K562 (cell line): ENCODE data around the gene GABRR2. TPM values are rescaled to one million over a fixed set of nuclear protein-coding genes. Genes with fewer than 3 reads are reported as not detected.

ENCODE experiments used
- ATAC-seq: fragments of 200-7000 bp; cut with Tn5 transposase; 3 replicates; pipeline ENCODE4 v1.9.1; 2020; ENCODE audit warnings: moderate library complexity
- BruUV-seq: library from RNA; stranded (reverse); fragments of 400-500 nt; replicated peaks from 2 replicates; lab custom pipeline; 2021; lab: Mats Ljungman, UMichigan
- CTCF ChIA-PET: fragments of 300-600 bp; formaldehyde crosslinking; extraction: SDS; loops from one replicate; lab custom pipeline; 2021; ENCODE audit warnings: low intra/inter-chr PET ratio; lab: Yijun Ruan, JAX
- POLR2A ChIA-PET: fragments of 300-600, 350-650 bp; sonication (Branson Sonifier 250); formaldehyde crosslinking; extraction: SDS; loops from one replicate; lab custom pipeline; 2021; ENCODE audit warnings: antibody characterized with exemption, inconsistent platforms; lab: Yijun Ruan, JAX
- DNase-seq, 4 experiments: peaks; one replicate each; pipeline versions ENCODE4 v3.0.0 to v3.0.0-alpha.2; 2011 to 2018; ENCODE audit warnings: low spot score in 3 of 4, mixed read lengths in 3 of 4; ENCODE audit errors: extremely low read depth in 1 of 4
- FAIRE-seq: peaks from 2 replicates; lab custom pipeline; 2011; peaks lifted over from hg19 to GRCh38; lab: Jason Lieb, UNC
- H2AFZ ChIP-seq: 2 replicates; pipeline ENCODE4 v1.6.0; 2011; ENCODE audit warnings: low read depth, low read length, control low read depth, inconsistent platforms
- H3K27ac ChIP-seq: fragments of 200-600 bp; 3 replicates; pipeline ENCODE4 v1.8.0; 2011; ENCODE audit warnings: low read depth, mild to moderate bottlenecking, control low read depth, inconsistent platforms, low read length, moderate library complexity, mixed read lengths; ENCODE audit errors: extremely low read depth
- H3K27me3 ChIP-seq, 2 experiments: fragments of 300-600 bp in 1 of 2; 2 replicates in 1 of 2; 3 replicates in 1 of 2; pipeline versions ENCODE4 v1.6.0 to v1.8.0; 2011; ENCODE audit warnings: inconsistent platforms in 2 of 2, low read length in 2 of 2, mild to moderate bottlenecking in 1 of 2, mixed read lengths in 1 of 2, moderate library complexity in 1 of 2; ENCODE audit not compliant: control insufficient read depth in 2 of 2, insufficient read depth in 2 of 2
- H3K36me3 ChIP-seq: fragments of 300-600 bp; 3 replicates; pipeline ENCODE4 v1.8.0; 2011; ENCODE audit warnings: mild to moderate bottlenecking, low read length, inconsistent platforms; ENCODE audit not compliant: control insufficient read depth, insufficient read depth
- H3K4me1 ChIP-seq, 2 experiments: fragments of 200-600 bp in 1 of 2; replicated peaks in 1 of 2; 2 replicates in 1 of 2; 3 replicates in 1 of 2; pipeline versions ENCODE4 v1.5.1 to v1.8.0; 2011; ENCODE audit warnings: inconsistent platforms in 2 of 2, low read length in 2 of 2, mild to moderate bottlenecking in 1 of 2, mixed read lengths in 1 of 2, moderate library complexity in 1 of 2; ENCODE audit not compliant: control insufficient read depth in 2 of 2, insufficient read depth in 2 of 2
- H3K4me2 ChIP-seq: 2 replicates; pipeline ENCODE4 v1.6.1; 2011; ENCODE audit warnings: low read length, control low read depth, inconsistent platforms, mixed read lengths; ENCODE audit not compliant: insufficient read depth
- H3K4me3 ChIP-seq: fragments of 200-600 bp; sonication (generic), shearing (Covaris generic); 2 replicates; pipeline ENCODE4 v1.5.1; 2016; ENCODE audit warnings: control low read depth, inconsistent platforms
- H3K79me2 ChIP-seq: fragments of 200-600 bp; 3 replicates; pipeline ENCODE4 v1.8.0; 2011; ENCODE audit warnings: low read length, inconsistent platforms; ENCODE audit not compliant: control insufficient read depth, insufficient read depth
- H3K9ac ChIP-seq, 2 experiments: 2 replicates each; pipeline versions ENCODE4 v1.6.0 to v1.6.1; 2011; ENCODE audit warnings: low read depth in 2 of 2, low read length in 2 of 2, control low read depth in 1 of 2, inconsistent platforms in 1 of 2, mild to moderate bottlenecking in 1 of 2, mixed read lengths in 1 of 2; ENCODE audit not compliant: insufficient read depth in 1 of 2
- H3K9me1 ChIP-seq: one replicate; pipeline ENCODE4 v1.6.0; 2011; ENCODE audit warnings: inconsistent platforms, mild to moderate bottlenecking, low read length, moderate library complexity; ENCODE audit not compliant: control insufficient read depth, insufficient read depth
- H3K9me3 ChIP-seq: replicated peaks from 2 replicates; pipeline ENCODE4 v1.5.1; 2011; ENCODE audit warnings: low read depth, low read length, inconsistent platforms; ENCODE audit not compliant: control insufficient read depth, insufficient read depth
- H4K20me1 ChIP-seq: replicated peaks from 2 replicates; pipeline ENCODE4 v1.6.1; 2011; ENCODE audit warnings: low read length, inconsistent platforms, mixed read lengths; ENCODE audit not compliant: control insufficient read depth, insufficient read depth
- CBFA2T3 ChIP-seq: fragments of 450-650 bp; IDR thresholded peaks from 2 replicates; pipeline ENCODE4 v1.6.1; 2017
- RBBP5 ChIP-seq: fragments of 200-600 bp; sonication (generic); IDR thresholded peaks from 2 replicates; pipeline ENCODE4 v1.6.1; 2012; ENCODE audit warnings: borderline replicate concordance, mild to moderate bottlenecking, low read length, control low read depth, inconsistent platforms; ENCODE audit not compliant: insufficient read depth, poor library complexity, severe bottlenecking
- TCFL5 ChIP-seq: fragments of 250-450 bp; sonication (Bioruptor Pico); conservative IDR thresholded peaks from 2 replicates; pipeline ENCODE4 v1.6.1; 2021; ENCODE audit warnings: mild to moderate bottlenecking, moderate library complexity, matching md5 sums
- ZNF124 ChIP-seq: sonication (generic); formaldehyde crosslinking; IDR thresholded peaks from 2 replicates; pipeline ENCODE4 v1.8.1; 2022; ENCODE audit warnings: missing genetic modification reagents
- ZNF408 ChIP-seq: fragments of 250-450 bp; sonication (Bioruptor Pico); IDR thresholded peaks from 2 replicates; pipeline ENCODE4 v1.4.0; 2020; ENCODE audit warnings: low read depth, mild to moderate bottlenecking, moderate library complexity
- whole genome bisulfite sequencing: fragments of 100-300 bp; shearing (Covaris generic); methylation state at CpG from one replicate; pipeline ENCODE4 v1.1.6; 2016; ENCODE audit warnings: low coverage, mixed read lengths; ENCODE audit not compliant: insufficient coverage; ENCODE audit errors: missing lambda C conversion rate; 5-methylcytosine and 5-hydroxymethylcytosine counted together
- in situ Hi-C: fragments of 300-500 bp; cut with MboI; formaldehyde crosslinking; loops from 4 replicates; pipeline ENCODE4 v1.15.0; 2018; ENCODE audit warnings: inconsistent platforms, mixed read lengths
- intact Hi-C: fragments of 100-400 bp; cut with micrococcal nuclease; formaldehyde crosslinking; loops from 2 replicates; pipeline ENCODE4 v1.14.2; 2022
- polyA plus RNA-seq, 8 experiments: library from polyadenylated mRNA; depleted of rRNA in 4 of 8; stranded (reverse) in 5 of 8; unstranded in 3 of 8; fragments of >200 nt; fragmentation: Nextera tagmentation in 2 of 8; fragmentation: Illumina TruSeq in 1 of 8; extraction: Ambion mirVana in 2 of 8; extraction: Trizol in 1 of 8; gene quantifications; 2 replicates each; pipeline versions ENCODE4 v1.2.1 to v1.2.3, GENCODE V29; 2011 to 2014; ENCODE audit warnings: inconsistent platforms in 1 of 8, missing spikeins in 1 of 8
- total RNA-seq, 7 experiments: library from RNA; depleted of rRNA in 6 of 7; stranded (reverse); fragments of >200 nt in 6 of 7; fragmentation: Illumina TruSeq in 2 of 7; extraction: Trizol in 2 of 7; gene quantifications; 2 replicates each; pipeline versions ENCODE4 v1.2.1 to v1.2.3, GENCODE V29; 2011 to 2021; ENCODE audit warnings: low replicate concordance in 1 of 7

The GABRR2 gene
- total and polyA plus RNA-seq, 9 of the 15 experiments (the other 6 are each of a cell fraction or from before 2014, with no cell fraction given) = 0.09 to 0.13 (median 0.10) TPM; not detected in 6

DNA sequence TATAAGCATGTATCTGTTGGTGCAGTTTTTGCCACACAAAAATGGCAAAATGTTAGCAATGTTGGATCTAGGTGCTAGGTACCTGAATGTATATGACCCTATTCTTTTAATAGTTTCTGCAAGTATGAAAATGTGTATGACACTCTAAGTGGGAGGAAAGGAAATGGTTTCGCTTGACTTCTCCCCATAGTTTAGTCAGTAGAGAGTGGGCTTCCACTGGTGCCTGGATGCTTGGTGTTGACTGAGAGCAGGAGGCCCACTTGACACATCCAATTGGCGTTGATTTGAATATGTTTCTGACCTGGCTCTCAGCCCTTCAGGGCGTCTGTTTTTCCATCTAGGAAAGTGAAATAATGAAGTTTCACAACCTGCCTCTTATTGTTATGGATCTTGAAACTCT lies 56.2 kb downstream of the GABRR2 start:
- no peak overlapping the region for H2AFZ ChIP-seq
- no peak overlapping the region for H3K9ac ChIP-seq
- TF ChIP-seq RBBP5 = no peak
- TF ChIP-seq ZNF124 (CRISPR knock-in tag) = no peak
- TF ChIP-seq CBFA2T3 = no peak
- no peak for TF ChIP-seq ZNF408
- intact Hi-C loops (no loop called here), in situ Hi-C loops (no loop called here)
- DNase-seq (no peak), ATAC-seq (no peak), FAIRE-seq (no peak)
- ChIA-PET POLR2A (no interaction called here), CTCF (no interaction called here)
- H3K9me1 ChIP-seq = no peaks in the 10 kb centered on the region
- H3K27me3 ChIP-seq = 0 out of 5 replicates have a peak, but pooled peaks cover 2 to 4% of the 10 kb centered on the region in 2 experiments
- no TSS peak for BruUV-seq
- no peak overlapping the region for H3K4me2 ChIP-seq
- H3K36me3 ChIP-seq = no peaks in the 10 kb centered on the region
- no peaks in the 10 kb centered on the region for H3K9me3 ChIP-seq
- no peaks in the 10 kb centered on the region for H3K79me2 ChIP-seq
- no peaks in the 10 kb centered on the region for H4K20me1 ChIP-seq
- peaks cover 6 to 14% of the 10 kb centered on the region in 2 experiments; a peak in 4 of 5 replicates for H3K4me1 ChIP-seq
- 19% methylated on average over 3 of the region's 3 CpGs for WGBS
- H3K27ac ChIP-seq = no peak overlapping the region
- H3K4me3 ChIP-seq = no peak overlapping the region

GRCh38 chr6:89257781-89258180 lies 57.3 kb downstream of the GABRR2 start:
- 0% methylated on average over 4 of the region's 4 CpGs for WGBS
- no peak overlapping the region for H3K27ac ChIP-seq
- H3K9me1 ChIP-seq = no peaks in the 10 kb centered on the region
- no peaks in the 10 kb centered on the region for H3K9me3 ChIP-seq
- no peak overlapping the region for H3K4me3 ChIP-seq
- H3K79me2 ChIP-seq = no peaks in the 10 kb centered on the region
- H3K36me3 ChIP-seq = no peaks in the 10 kb centered on the region
- H3K27me3 ChIP-seq = peaks cover 2 to 4% of the 10 kb centered on the region in 2 experiments; a peak in 1 of 5 replicates
- intact Hi-C loops (no loop called here), in situ Hi-C loops (no loop called here)
- peaks cover 6 to 14% of the 10 kb centered on the region in 2 experiments; a peak in 4 of 5 replicates for H3K4me1 ChIP-seq
- H3K9ac ChIP-seq = no peak overlapping the region
- no peak for FAIRE-seq
- no TSS peak for BruUV-seq
- ChIA-PET POLR2A (no interaction called here), CTCF (no interaction called here)
- H3K4me2 ChIP-seq = no peak overlapping the region
- H2AFZ ChIP-seq = no peak overlapping the region
- no peak for TF ChIP-seq TCFL5
- no peaks in the 10 kb centered on the region for H4K20me1 ChIP-seq
- DNase-seq = no peak
- ATAC-seq = no peak
